GM18858 (cell line): ENCODE measurements around the gene SPATS2.
A peak's percentile ranks its signal among the peaks of the same experiment; 100 is the strongest.

ENCODE experiments used
- ATAC-seq: cut with Tn5 transposase; IDR thresholded peaks from one replicate; pipeline ENCODE4 v1.9.1; 2021; ENCODE audit not compliant: unreplicated experiment

Gene SPATS2

DNA sequence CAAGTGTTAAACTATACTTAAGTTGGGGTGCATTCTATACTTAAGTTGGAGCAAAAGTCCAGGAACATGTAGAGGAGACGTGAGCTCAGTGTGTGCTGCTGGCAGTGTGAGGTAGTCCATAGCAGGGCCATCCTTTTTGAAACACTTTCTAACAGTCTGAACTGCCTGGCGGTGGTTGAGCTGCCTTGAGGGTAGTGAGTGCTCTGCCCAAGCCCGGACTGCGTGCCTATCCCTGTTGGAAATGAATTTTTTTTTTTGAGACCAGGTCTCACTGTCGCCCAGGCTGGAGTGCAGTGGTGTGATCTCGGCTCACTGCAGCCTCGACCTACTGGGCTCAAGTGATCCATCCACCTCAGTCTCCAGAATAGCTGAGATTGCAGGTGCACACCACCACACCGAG, 185.6 kb downstream of the SPATS2 start:
- ATAC-seq: no peak

- no peak for ATAC-seq
These were observed 186.3 kb downstream of the SPATS2 start for GRCh38 chr12:49553512-49554088.

DNA sequence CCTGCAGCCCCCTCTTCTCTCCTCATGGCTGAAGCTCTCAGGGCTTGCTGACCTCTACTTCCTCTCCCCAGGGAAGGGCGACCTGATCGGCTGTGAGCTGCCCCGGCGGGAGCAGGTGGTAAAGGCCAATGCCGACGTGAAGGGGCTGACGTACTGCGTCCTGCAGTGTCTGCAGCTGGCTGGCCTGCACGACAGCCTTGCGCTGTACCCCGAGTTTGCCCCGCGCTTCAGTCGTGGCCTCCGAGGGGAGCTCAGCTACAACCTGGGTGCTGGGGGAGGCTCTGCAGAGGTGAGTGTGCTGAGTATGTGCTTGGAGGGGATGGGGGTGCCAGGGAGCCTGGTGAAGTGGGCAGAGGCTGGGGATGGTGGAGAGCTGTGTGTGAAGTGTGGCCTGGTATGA, 187.0 kb downstream of the SPATS2 start:
- ATAC-seq: no peak

DNA sequence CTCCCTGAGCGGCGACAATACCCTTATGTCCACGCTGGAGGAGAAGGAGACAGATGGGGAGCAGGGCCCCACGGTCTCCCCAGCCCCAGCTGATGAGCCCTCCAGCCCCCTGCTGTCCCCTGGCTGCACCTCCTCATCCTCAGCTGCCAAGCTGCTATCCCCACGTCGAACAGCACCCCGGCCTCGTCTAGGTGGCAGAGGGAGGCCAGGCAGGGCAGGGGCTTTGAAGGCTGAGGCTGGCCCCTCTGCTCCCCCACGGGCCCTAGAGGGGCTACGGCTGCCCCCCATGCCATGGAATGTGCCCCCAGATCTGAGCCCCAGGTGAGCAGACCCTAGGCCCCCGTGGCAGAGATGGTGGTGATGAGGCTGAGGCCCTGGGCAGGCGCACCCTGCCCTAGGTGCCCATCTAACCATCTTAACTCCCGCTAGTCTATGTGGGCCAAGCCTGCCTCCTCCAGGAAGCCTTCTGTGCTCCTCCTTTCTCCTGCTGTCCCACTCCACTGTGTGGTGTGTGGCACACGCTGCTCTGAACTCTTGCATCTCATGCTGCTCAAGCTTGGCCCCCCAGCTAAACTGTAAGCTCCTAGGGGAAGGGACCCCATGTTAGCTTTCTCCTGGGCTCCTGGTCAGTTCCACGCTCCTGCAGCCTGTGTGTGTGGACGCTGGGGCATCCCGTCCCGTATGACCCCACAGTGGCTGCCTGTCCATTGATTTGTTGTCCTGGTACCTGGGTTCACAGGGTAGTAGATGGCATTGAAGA, 188.5 kb downstream of the SPATS2 start:
- ATAC-seq: no peak

DNA sequence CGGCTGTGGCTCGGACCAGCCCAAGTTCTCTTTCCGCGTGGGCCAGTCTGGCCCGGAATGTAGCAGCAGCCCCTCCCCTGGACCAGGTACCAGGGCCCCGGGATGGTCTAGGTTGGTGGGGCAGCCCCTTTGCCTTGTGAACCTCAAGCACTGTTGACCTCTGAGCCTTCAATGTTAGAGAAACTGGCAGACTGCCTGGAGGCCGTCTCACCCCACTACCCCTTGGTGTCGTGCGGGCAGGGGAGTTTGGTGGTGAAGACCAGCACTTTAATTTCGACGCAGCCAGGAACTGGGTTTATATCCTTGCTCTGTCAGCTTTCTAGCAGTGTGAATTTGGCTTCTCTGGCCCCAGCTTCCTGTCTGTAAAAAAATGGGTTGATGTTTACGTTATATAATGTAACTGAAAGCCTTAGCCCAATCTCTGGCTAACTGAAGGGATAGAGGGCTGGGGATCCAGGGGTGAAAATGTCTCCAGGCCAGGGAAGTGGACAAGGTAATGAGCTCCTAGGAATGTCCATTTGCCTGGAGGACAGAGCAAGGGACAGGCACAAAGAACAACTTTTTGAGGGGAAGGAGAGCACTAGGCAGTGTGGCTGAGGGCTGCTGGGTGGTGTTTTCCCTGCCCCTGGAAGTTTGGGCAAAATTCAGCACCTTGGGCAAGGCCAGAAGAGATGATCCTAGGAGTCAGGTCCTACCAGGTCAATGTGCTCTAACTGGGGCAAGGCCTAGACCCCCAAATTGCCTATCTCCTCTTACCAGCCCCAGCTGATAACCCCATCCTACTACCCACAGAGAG, 189.3 kb downstream of the SPATS2 start:
- ATAC-seq: no peak

DNA sequence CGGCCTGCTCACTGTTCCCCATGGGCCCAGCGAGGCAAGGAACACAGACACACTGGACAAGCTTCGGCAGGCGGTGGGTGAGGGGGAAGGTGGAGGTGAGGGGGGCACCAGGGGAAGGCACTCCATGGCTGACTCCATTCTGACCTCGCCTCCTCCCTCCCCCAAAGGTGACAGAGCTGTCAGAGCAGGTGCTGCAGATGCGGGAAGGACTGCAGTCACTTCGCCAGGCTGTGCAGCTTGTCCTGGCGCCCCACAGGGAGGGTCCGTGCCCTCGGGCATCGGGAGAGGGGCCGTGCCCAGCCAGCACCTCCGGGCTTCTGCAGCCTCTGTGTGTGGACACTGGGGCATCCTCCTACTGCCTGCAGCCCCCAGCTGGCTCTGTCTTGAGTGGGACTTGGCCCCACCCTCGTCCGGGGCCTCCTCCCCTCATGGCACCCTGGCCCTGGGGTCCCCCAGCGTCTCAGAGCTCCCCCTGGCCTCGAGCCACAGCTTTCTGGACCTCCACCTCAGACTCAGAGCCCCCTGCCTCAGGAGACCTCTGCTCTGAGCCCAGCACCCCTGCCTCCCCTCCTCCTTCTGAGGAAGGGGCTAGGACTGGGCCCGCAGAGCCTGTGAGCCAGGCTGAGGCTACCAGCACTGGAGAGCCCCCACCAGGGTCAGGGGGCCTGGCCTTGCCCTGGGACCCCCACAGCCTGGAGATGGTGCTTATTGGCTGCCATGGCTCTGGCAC, 190.1 kb downstream of the SPATS2 start:
- ATAC-seq: no peak

- no peak for ATAC-seq
These were observed 190.6 kb downstream of the SPATS2 start for GRCh38 chr12:49557917-49558215.

DNA sequence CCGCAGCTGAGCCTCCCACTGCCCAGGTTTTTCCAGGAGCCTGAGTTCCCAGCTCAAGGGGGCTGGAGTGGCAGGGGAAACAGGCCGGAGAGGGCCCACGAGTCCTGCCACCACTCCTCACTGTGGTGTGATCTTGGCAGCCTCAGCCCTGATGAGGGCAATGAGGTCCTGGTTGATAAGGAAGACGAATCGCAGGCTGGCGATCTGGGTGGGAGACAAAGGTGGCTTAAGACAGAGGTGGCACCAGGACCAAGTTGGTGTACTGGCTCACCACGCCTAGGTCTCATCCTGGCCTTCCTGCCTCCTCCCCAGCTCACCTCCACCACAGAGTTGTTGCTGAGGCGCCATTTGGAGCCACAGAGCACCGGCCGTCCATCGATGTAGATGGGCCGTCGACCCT, 191.3 kb downstream of the SPATS2 start:
- no peak for ATAC-seq

- ATAC-seq: no peak
These were observed 191.9 kb downstream of the SPATS2 start for GRCh38 chr12:49559011-49559675.

DNA sequence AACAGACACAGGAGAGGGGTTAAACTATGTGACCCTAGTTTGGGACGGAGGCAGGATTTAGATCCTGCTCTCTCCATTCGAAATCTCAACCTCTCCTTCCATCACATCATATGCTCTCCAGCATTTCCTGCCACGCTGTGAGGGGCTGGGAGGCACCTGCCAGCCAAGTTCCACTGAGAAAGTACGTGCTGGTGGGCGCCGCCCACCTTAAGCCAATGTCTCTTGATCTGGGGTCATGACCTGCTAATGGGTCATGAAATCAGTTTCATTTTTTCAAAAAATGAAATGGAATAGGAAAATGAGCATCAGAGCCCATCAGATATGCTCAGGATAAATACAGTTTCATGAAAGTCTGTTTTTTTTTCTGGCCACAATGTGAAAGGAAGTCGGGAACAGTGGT, 193.4 kb downstream of the SPATS2 start:
- ATAC-seq: no peak

DNA sequence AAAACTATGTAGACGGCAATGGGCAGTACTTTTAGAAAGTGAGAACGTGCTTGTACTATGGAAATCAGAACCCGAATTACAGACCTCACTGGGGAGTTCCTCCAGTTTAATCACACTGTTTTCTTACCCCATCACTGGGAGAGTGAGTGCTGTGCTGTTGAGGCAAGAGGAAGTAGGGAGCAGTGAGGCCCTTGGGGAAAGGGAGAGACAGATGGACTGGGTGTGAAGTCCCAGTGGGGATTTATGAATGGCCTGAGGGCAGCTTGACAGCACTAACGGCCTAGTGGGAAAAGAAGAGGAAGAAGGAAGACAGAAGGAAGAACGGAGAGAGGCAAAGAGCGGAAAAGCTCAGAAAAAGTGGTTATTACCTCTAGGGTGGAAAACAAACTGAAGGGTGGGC, 195.0 kb downstream of the SPATS2 start:
- ATAC-seq: no peak

DNA sequence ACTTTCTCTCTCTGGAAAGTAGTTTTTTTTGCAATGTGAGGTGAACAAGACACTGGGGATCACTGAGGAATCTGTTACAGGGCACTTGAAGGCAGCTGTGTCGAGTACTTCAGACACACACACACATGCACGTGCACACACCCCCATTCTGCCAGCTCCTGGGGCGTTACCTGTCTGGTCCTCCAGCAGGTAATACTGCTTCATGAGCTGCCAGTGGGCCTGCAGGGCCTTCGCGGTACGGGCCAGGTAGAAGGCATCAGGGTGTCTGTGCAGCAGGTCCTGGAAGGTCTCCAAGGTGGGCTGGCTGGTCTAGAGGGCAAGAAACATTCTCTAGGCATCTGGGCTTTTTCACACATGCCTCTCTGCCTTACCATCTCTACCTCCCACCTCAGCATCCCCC, 195.6 kb downstream of the SPATS2 start:
- ATAC-seq: no peak

- no peak for ATAC-seq
These were observed 196.9 kb downstream of the SPATS2 start for GRCh38 chr12:49563951-49564685.

- no peak for ATAC-seq
These were observed 197.6 kb downstream of the SPATS2 start for GRCh38 chr12:49564686-49565405.

GRCh38 chr12:49565406-49566265, 198.4 kb downstream of the SPATS2 start:
- no peak for ATAC-seq

DNA sequence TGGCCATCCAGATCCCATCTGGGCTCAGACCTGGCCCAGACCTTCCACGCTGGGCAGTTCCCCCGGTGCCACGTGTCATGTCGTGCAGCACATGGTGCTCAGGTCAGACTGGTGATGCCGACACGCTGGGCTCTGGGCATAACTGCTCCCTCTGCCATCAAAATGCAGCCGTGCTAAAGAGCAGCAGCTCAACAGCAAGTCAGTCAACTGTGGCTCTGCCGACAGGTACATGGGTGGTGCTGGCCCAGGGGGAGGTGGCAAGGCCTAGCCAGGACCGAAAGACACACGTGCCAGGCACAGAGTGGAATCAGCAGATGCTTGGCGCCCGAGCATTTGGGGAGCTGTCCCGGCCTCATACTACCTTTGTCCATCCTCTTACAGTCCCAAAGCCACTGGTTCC, 199.1 kb downstream of the SPATS2 start:
- no peak for ATAC-seq

- no peak for ATAC-seq
These were observed 200.0 kb downstream of the SPATS2 start for GRCh38 chr12:49567302-49567610.

DNA sequence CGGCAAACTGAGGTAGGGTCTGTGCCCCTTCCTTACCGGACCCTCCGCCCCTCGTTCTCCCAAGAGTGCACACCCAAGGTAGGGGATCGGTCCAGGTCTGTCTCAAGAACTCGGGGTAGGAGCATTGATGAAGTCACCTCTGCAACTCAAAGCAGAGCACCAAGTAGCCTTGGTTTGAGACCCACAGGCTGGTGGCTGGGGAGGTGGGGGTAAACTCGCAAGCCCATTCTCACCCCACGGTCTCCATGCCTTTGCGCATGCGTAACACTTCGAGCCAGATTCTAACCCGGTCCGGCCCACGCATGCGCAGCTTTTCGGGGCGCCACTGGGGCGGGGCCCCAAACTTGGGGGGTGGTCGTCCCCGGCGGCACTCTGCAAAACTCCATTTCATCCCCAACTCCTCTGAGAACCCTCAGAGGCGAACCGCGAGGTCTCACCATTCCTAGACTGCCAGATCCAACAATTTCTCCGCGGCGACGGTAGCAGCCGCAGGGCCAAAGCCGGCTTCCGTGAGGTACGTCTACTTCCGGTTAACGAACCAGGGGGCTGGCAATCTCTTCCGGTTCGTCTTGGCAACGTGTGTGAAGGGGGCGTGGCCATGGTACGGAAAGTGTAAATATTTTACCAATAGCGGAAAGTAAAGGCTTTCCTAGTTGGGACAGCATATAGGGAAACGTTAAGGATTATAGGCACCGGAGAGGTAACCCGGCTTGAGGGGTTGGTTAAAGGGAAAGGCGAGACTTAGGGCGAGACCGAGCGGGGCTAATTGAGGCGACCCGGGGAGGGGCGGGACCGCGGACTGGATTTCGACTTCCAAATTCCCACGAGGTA, 200.6 kb downstream of the SPATS2 start, which contains the start of gene MCRS1:
MCRS1 (minus strand) TSS at position 532 of the 831 bp plus-strand sequence. CDS start 1,411 bp downstream, outside the sequence.
- peak; percentile 57 for ATAC-seq
